HCT116 (cell line): Measurements from ENCODE around the gene OXCT2. TPM values are rescaled to one million over a fixed set of nuclear protein-coding genes. Genes with fewer than 3 reads are reported as not detected.

Source experiments
- ATAC-seq: fragments of 200-7000 bp; cut with Tn5 transposase; 2 replicates; pipeline ENCODE4 v1.9.1; 2020; ENCODE audit warnings: mild to moderate bottlenecking, moderate library complexity
- BruUV-seq: library from RNA; stranded (reverse); fragments of 400-500 nt; replicated peaks from 2 replicates; lab custom pipeline; 2021; lab: Mats Ljungman, UMichigan
- CTCF ChIA-PET: fragments of 300-600 bp; sonication (Branson Sonifier 250); formaldehyde crosslinking; loops from one replicate; lab custom pipeline; 2021; ENCODE audit warnings: antibody characterized with exemption; lab: Charles Lee
- POLR2A ChIA-PET: fragments of 300-600, 350-600 bp; sonication (Branson Sonifier 250); formaldehyde crosslinking; loops from one replicate; lab custom pipeline; 2021; ENCODE audit warnings: antibody characterized with exemption; lab: Charles Lee
- RAD21 ChIA-PET, 2 experiments: fragments of 300-600 bp; sonication (Branson Sonifier 250); formaldehyde crosslinking; loops; one replicate each; lab custom pipeline; 2023; ENCODE audit warnings: low total read pairs in 2 of 2; ENCODE audit not compliant: uncharacterized antibody in 2 of 2, unreplicated experiment in 2 of 2, low non-redundant PET in 1 of 2; lab: Charles Lee
- DNase-seq: peaks from one replicate; pipeline ENCODE4 v3.0.0-alpha.2; 2010; ENCODE audit warnings: low read depth, low spot score
- H2AFZ ChIP-seq: fragments of 200-600 bp; shearing (Covaris generic), sonication (generic); 2 replicates; pipeline ENCODE4 v1.6.1; 2017; ENCODE audit warnings: low read depth, mixed run types, mixed read lengths, antibody characterized with exemption, low read length; ENCODE audit not compliant: poor library complexity, severe bottlenecking
- H3K27ac ChIP-seq: 2 replicates; pipeline ENCODE4 v1.5.1; 2012; ENCODE audit warnings: low read depth, low read length
- H3K27me3 ChIP-seq: fragments of 200-600 bp; sonication (generic); 2 replicates; pipeline ENCODE4 v1.6.1; 2016; ENCODE audit warnings: mixed run types, low read length, mixed read lengths; ENCODE audit not compliant: insufficient read depth
- H3K36me3 ChIP-seq, 2 experiments: fragments of 200-500 bp in 1 of 2; fragments of 200-600 bp in 1 of 2; sonication (Bioruptor generic) in 1 of 2; sonication (generic) in 1 of 2; 2 replicates each; pipeline versions ENCODE4 v1.5.1 to v1.6.1; 2014 to 2016; ENCODE audit warnings: low read length in 2 of 2, inconsistent platforms in 1 of 2, mixed read lengths in 1 of 2, mixed run types in 1 of 2; ENCODE audit not compliant: insufficient read depth in 2 of 2, control insufficient read depth in 1 of 2
- H3K4me1 ChIP-seq, 2 experiments: fragments of 200-600 bp in 1 of 2; sonication (generic) in 1 of 2; 2 replicates each; pipeline versions ENCODE4 v1.5.1 to v1.6.1; 2012 to 2017; ENCODE audit warnings: low read length in 2 of 2, inconsistent platforms in 1 of 2, mild to moderate bottlenecking in 1 of 2, mixed read lengths in 1 of 2, mixed run types in 1 of 2, moderate library complexity in 1 of 2; ENCODE audit not compliant: insufficient read depth in 2 of 2, control insufficient read depth in 1 of 2
- H3K4me2 ChIP-seq: fragments of 200-600 bp; sonication (generic); 2 replicates; pipeline ENCODE4 v1.6.1; 2017; ENCODE audit warnings: mixed run types, low read length, mixed read lengths
- H3K4me3 ChIP-seq, 2 experiments: fragments of 200-600 bp in 1 of 2; sonication (generic) in 1 of 2; replicated peaks in 1 of 2; 2 replicates each; pipeline ENCODE4 v1.5.1; 2011 to 2016; ENCODE audit warnings: low read length in 2 of 2, control low read depth in 1 of 2, low read depth in 1 of 2, mild to moderate bottlenecking in 1 of 2, mixed read lengths in 1 of 2, mixed run types in 1 of 2
- H3K79me2 ChIP-seq: fragments of 200-600 bp; sonication (generic); 2 replicates; pipeline ENCODE4 v1.6.1; 2017; ENCODE audit warnings: mild to moderate bottlenecking, mixed run types, low read length, moderate library complexity, mixed read lengths; ENCODE audit not compliant: insufficient read depth
- H3K9ac ChIP-seq: fragments of 200-600 bp; sonication (generic); 2 replicates; pipeline ENCODE4 v1.6.1; 2016; ENCODE audit warnings: low read length, mixed read lengths
- H3K9me2 ChIP-seq: fragments of 200-600 bp; sonication (generic), shearing (Covaris generic); 2 replicates; pipeline ENCODE4 v1.6.1; 2017; ENCODE audit warnings: mixed run types, mild to moderate bottlenecking, moderate library complexity; ENCODE audit not compliant: insufficient read depth
- H3K9me3 ChIP-seq, 2 experiments: fragments of 200-500 bp in 1 of 2; fragments of 200-600 bp in 1 of 2; sonication (Bioruptor generic) in 1 of 2; sonication (generic) in 1 of 2; 2 replicates each; pipeline ENCODE4 v1.6.1; 2014 to 2017; ENCODE audit warnings: low read length in 2 of 2, mixed read lengths in 2 of 2, inconsistent platforms in 1 of 2, low read depth in 1 of 2, mild to moderate bottlenecking in 1 of 2, mixed run types in 1 of 2, moderate library complexity in 1 of 2; ENCODE audit not compliant: control insufficient read depth in 1 of 2, insufficient read depth in 1 of 2
- H4K20me1 ChIP-seq: fragments of 200-600 bp; sonication (generic), shearing (Covaris generic); 2 replicates; pipeline ENCODE4 v1.6.1; 2017; ENCODE audit warnings: mixed run types, mild to moderate bottlenecking, moderate library complexity; ENCODE audit not compliant: insufficient read depth
- CEBPB ChIP-seq: IDR thresholded peaks from 2 replicates; pipeline ENCODE4 v1.6.1; 2012; ENCODE audit warnings: low read depth
- CTCF ChIP-seq, 3 experiments: fragments of 200-600 bp in 1 of 3; sonication (generic) in 1 of 3; IDR thresholded peaks in 2 of 3; conservative IDR thresholded peaks in 1 of 3; 2 replicates each; pipeline ENCODE4 v1.5.1; 2012 to 2017; ENCODE audit warnings: low read depth in 2 of 3, low read length in 2 of 3, antibody characterized with exemption in 1 of 3, borderline replicate concordance in 1 of 3, control low read depth in 1 of 3, mild to moderate bottlenecking in 1 of 3, mixed read lengths in 1 of 3, mixed run types in 1 of 3, moderate library complexity in 1 of 3; ENCODE audit not compliant: insufficient read depth in 1 of 3
- EZH2phosphoT487 ChIP-seq: fragments of 200-600 bp; IDR thresholded peaks from 2 replicates; pipeline ENCODE4 v1.6.1; 2018; ENCODE audit warnings: antibody characterized with exemption, borderline replicate concordance
- JUND ChIP-seq: IDR thresholded peaks from 2 replicates; pipeline ENCODE4 v1.6.1; 2012
- MAX ChIP-seq: IDR thresholded peaks from 2 replicates; pipeline ENCODE4 v1.6.1; 2012
- POLR2AphosphoS5 ChIP-seq: IDR thresholded peaks from 2 replicates; pipeline ENCODE4 v1.6.1; 2011; ENCODE audit warnings: mild to moderate bottlenecking, low read depth, low read length, moderate library complexity
- SIN3A ChIP-seq: IDR thresholded peaks from 2 replicates; pipeline ENCODE4 v1.6.1; 2012; ENCODE audit warnings: low read depth
- SRF ChIP-seq: IDR thresholded peaks from 2 replicates; pipeline ENCODE4 v1.6.1; 2012; ENCODE audit warnings: low read depth
- ZFX ChIP-seq: fragments of 450-650 bp; IDR thresholded peaks from 2 replicates; pipeline ENCODE4 v1.6.1; 2017
- intact Hi-C: fragments of 100-400 bp; cut with micrococcal nuclease; formaldehyde crosslinking; loops from 2 replicates; pipeline ENCODE4 v1.10.0; 2022
- total RNA-seq: library from RNA; stranded (reverse); gene quantifications from one replicate; pipeline ENCODE4 v1.2.1, GENCODE V29; 2021; ENCODE audit not compliant: unreplicated experiment

The OXCT2 gene
- total RNA-seq, 1 experiment from 2014 or later: 3.7 TPM

- RAD21 ChIA-PET: no interaction called here
- no peaks in the 10 kb centered on the region for H3K9me2 ChIP-seq
- no peak overlapping the region for H3K4me3 ChIP-seq
- CTCF ChIA-PET: no interaction called here
- no peaks in the 10 kb centered on the region for H3K27me3 ChIP-seq
- ATAC-seq: no peak
- no peaks in the 10 kb centered on the region for H3K79me2 ChIP-seq
- TF ChIP-seq JUND: no peak
- TF ChIP-seq EZH2phosphoT487: no peak
- no peak for TF ChIP-seq SIN3A
- TF ChIP-seq CTCF (IDR thresholded peaks at IDR 0.05 in 2 of 3, conservative IDR thresholded peaks at IDR 0.05 in 1 of 3; ENCODE audit: borderline replicate concordance in 1 of 3, insufficient read depth in 1 of 3, low read depth in 2 of 3, low read length in 2 of 3): no peak
- no peak for TF ChIP-seq MAX
- TF ChIP-seq SRF: no peak
- TF ChIP-seq ZFX: no peak
- TF ChIP-seq POLR2AphosphoS5: no peak
- no peak for TF ChIP-seq CEBPB
- no peak overlapping the region for H2AFZ ChIP-seq
- no peak overlapping the region for H3K9ac ChIP-seq
- POLR2A ChIA-PET: no interaction called here
- H3K9me3 ChIP-seq: no peaks in the 10 kb centered on the region
- H4K20me1 ChIP-seq: no peaks in the 10 kb centered on the region
- H3K36me3 ChIP-seq: peaks cover 5 to 12% of the 10 kb centered on the region in 2 experiments; a peak in 3 of 4 replicates
- H3K4me1 ChIP-seq: no peaks in the 10 kb centered on the region
- no peak overlapping the region for H3K4me2 ChIP-seq
- intact Hi-C loops: no loop called here
- BruUV-seq: no TSS peak
- no peak overlapping the region for H3K27ac ChIP-seq
- no peak for DNase-seq
These were observed 9.4 kb downstream of the OXCT2 start for GRCh38 chr1:39761557-39762260.
